IMR-90 (cell line): Measurements from ENCODE around the gene GPX3. TPM values are rescaled to one million over a fixed set of nuclear protein-coding genes. Genes with fewer than 3 reads are reported as not detected.

Experiments
- ATAC-seq: fragments of 200-7000 bp; cut with Tn5 transposase; 2 replicates; pipeline ENCODE4 v1.9.1; 2020; ENCODE audit warnings: low read depth, mild to moderate bottlenecking, moderate library complexity
- BruUV-seq: library from RNA; stranded (reverse); fragments of 400-500 nt; replicated peaks from 2 replicates; lab custom pipeline; 2021; lab: Mats Ljungman, UMichigan
- CTCF ChIA-PET: fragments of 300-600 bp; formaldehyde crosslinking; extraction: SDS; loops from one replicate; lab custom pipeline; 2021; ENCODE audit warnings: antibody characterized with exemption; lab: Yijun Ruan, JAX
- POLR2A ChIA-PET: fragments of 300-600 bp; sonication (Branson Sonifier 250); formaldehyde crosslinking; loops from one replicate; lab custom pipeline; 2022; ENCODE audit warnings: antibody characterized with exemption; ENCODE audit not compliant: unreplicated experiment; lab: Charles Lee
- DNase-seq: peaks from one replicate; pipeline ENCODE4 v3.0.0; 2013
- H2AFZ ChIP-seq: replicated peaks from 2 replicates; pipeline ENCODE3; 2013; ENCODE audit warnings: low read length, mild to moderate bottlenecking; ENCODE audit not compliant: poor library complexity
- H2AK5ac ChIP-seq: 2 replicates; pipeline ENCODE4 v1.6.1; 2013; ENCODE audit warnings: low read depth, low read length, inconsistent platforms
- H2AK9ac ChIP-seq: replicated peaks from 2 replicates; pipeline ENCODE3; 2013; ENCODE audit warnings: mild to moderate bottlenecking, low read depth, low read length, moderate library complexity; ENCODE audit not compliant: poor library complexity
- H2BK120ac ChIP-seq: 2 replicates; pipeline ENCODE4 v1.6.1; 2013; ENCODE audit warnings: low read depth, low read length, inconsistent platforms
- H2BK15ac ChIP-seq: 3 replicates; pipeline ENCODE4 v1.6.1; 2013; ENCODE audit warnings: low read depth, low read length, inconsistent platforms
- H2BK20ac ChIP-seq: 2 replicates; pipeline ENCODE4 v1.6.1; 2013; ENCODE audit warnings: low read depth, mild to moderate bottlenecking, inconsistent platforms, low read length, moderate library complexity
- H2BK5ac ChIP-seq: 2 replicates; pipeline ENCODE4 v1.6.1; 2013; ENCODE audit warnings: mild to moderate bottlenecking, low read depth, low read length, inconsistent platforms; ENCODE audit not compliant: poor library complexity, severe bottlenecking
- H3K14ac ChIP-seq: replicated peaks from 2 replicates; pipeline ENCODE4 v1.6.1; 2013; ENCODE audit warnings: low read depth, low read length, inconsistent platforms
- H3K18ac ChIP-seq: 2 replicates; pipeline ENCODE4 v1.6.1; 2013; ENCODE audit warnings: low read depth, low read length, control low read depth
- H3K23ac ChIP-seq: 2 replicates; pipeline ENCODE4 v1.6.1; 2013; ENCODE audit warnings: low read depth, low read length, inconsistent platforms
- H3K27ac ChIP-seq: 2 replicates; pipeline ENCODE4 v1.5.1; 2013; ENCODE audit warnings: mild to moderate bottlenecking, control low read depth, low read length; ENCODE audit not compliant: insufficient read depth
- H3K27me3 ChIP-seq: 2 replicates; pipeline ENCODE4 v1.6.1; 2013; ENCODE audit warnings: low read length; ENCODE audit not compliant: control insufficient read depth, insufficient read depth
- H3K36me3 ChIP-seq: 2 replicates; pipeline ENCODE4 v1.6.1; 2013; ENCODE audit warnings: low read length, mixed read lengths; ENCODE audit not compliant: control insufficient read depth, insufficient read depth
- H3K4ac ChIP-seq: 2 replicates; pipeline ENCODE4 v1.6.1; 2013; ENCODE audit warnings: low read depth, low read length, inconsistent platforms
- H3K4me1 ChIP-seq: 2 replicates; pipeline ENCODE4 v1.6.1; 2013; ENCODE audit warnings: low read length, mixed read lengths; ENCODE audit not compliant: control insufficient read depth, insufficient read depth
- H3K4me2 ChIP-seq: 2 replicates; pipeline ENCODE4 v1.6.1; 2013; ENCODE audit warnings: low read depth, mild to moderate bottlenecking, control low read depth, low read length, moderate library complexity
- H3K4me3 ChIP-seq: 2 replicates; pipeline ENCODE4 v1.5.1; 2013; ENCODE audit warnings: low read depth, mild to moderate bottlenecking, control low read depth, low read length, moderate library complexity; ENCODE audit not compliant: insufficient read depth
- H3K56ac ChIP-seq: 2 replicates; pipeline ENCODE4 v1.6.1; 2013; ENCODE audit warnings: low read length, inconsistent platforms; ENCODE audit not compliant: insufficient read depth; ENCODE audit errors: extremely low read depth
- H3K79me1 ChIP-seq, 2 experiments: 2 replicates each; pipeline ENCODE4 v1.6.1; 2013; ENCODE audit warnings: low read length in 2 of 2, inconsistent platforms in 1 of 2, low read depth in 1 of 2
- H3K9ac ChIP-seq: 2 replicates; pipeline ENCODE4 v1.6.1; 2013; ENCODE audit warnings: low read depth, low read length, control low read depth
- H3K9me1 ChIP-seq: 2 replicates; pipeline ENCODE4 v1.6.1; 2013; ENCODE audit warnings: low read length, inconsistent platforms; ENCODE audit not compliant: insufficient read depth
- H3K9me3 ChIP-seq: 2 replicates; pipeline ENCODE4 v1.6.1; 2013; ENCODE audit warnings: low read length; ENCODE audit not compliant: control insufficient read depth, insufficient read depth
- H4K20me1 ChIP-seq: 2 replicates; pipeline ENCODE4 v1.6.1; 2013; ENCODE audit warnings: low read length, inconsistent platforms; ENCODE audit not compliant: insufficient read depth
- H4K5ac ChIP-seq: 2 replicates; pipeline ENCODE4 v1.6.1; 2013; ENCODE audit warnings: mild to moderate bottlenecking, low read depth, low read length, control low read depth
- H4K8ac ChIP-seq, 2 experiments: 2 replicates each; pipeline ENCODE4 v1.6.1; 2013; ENCODE audit warnings: low read depth in 2 of 2, low read length in 2 of 2, control low read depth in 1 of 2, inconsistent platforms in 1 of 2
- H4K91ac ChIP-seq: 2 replicates; pipeline ENCODE4 v1.6.1; 2013; ENCODE audit warnings: low read depth, low read length, inconsistent platforms; ENCODE audit not compliant: insufficient read depth
- BHLHE40 ChIP-seq: fragments of 150-350 bp; IDR thresholded peaks from 2 replicates; pipeline ENCODE4 v1.6.1; 2016; ENCODE audit warnings: mild to moderate bottlenecking, low read depth, low read length
- CEBPB ChIP-seq: IDR thresholded peaks from 2 replicates; pipeline ENCODE4 v1.6.1; 2012; ENCODE audit warnings: low read depth, low read length, improper control_type of control experiment
- CHD1 ChIP-seq: IDR thresholded peaks from 2 replicates; pipeline ENCODE4 v1.6.1; 2012; ENCODE audit warnings: low read depth, low read length, improper control_type of control experiment
- CTCF ChIP-seq: conservative IDR thresholded peaks from 2 replicates; pipeline ENCODE4 v1.5.1; 2012; ENCODE audit warnings: mild to moderate bottlenecking, low read depth, low read length, improper control_type of control experiment
- FOS ChIP-seq: fragments of 150-350 bp; IDR thresholded peaks from 2 replicates; pipeline ENCODE4 v1.6.1; 2016; ENCODE audit warnings: low read depth, low read length
- MAFK ChIP-seq: IDR thresholded peaks from 2 replicates; pipeline ENCODE4 v1.6.1; 2012; ENCODE audit warnings: low read depth, low read length, improper control_type of control experiment
- MAZ ChIP-seq: IDR thresholded peaks from 2 replicates; pipeline ENCODE4 v1.6.1; 2012; ENCODE audit warnings: low read depth, mild to moderate bottlenecking, low read length, improper control_type of control experiment, moderate library complexity, borderline replicate concordance
- MXI1 ChIP-seq: IDR thresholded peaks from 2 replicates; pipeline ENCODE4 v1.6.1; 2012; ENCODE audit warnings: low read depth, mild to moderate bottlenecking, low read length, moderate library complexity, borderline replicate concordance
- NFE2L2 ChIP-seq: fragments of 150-350 bp; IDR thresholded peaks from 2 replicates; pipeline ENCODE4 v1.6.1; 2016; ENCODE audit warnings: low read depth, mild to moderate bottlenecking, low read length
- POLR2A ChIP-seq: IDR thresholded peaks from 2 replicates; pipeline ENCODE4 v1.6.1; 2012; ENCODE audit warnings: mild to moderate bottlenecking, low read depth, low read length
- RAD21 ChIP-seq: IDR thresholded peaks from 2 replicates; pipeline ENCODE4 v1.6.1; 2012; ENCODE audit warnings: low read length, improper control_type of control experiment
- RFX5 ChIP-seq: IDR thresholded peaks from 2 replicates; pipeline ENCODE4 v1.8.0; 2012; ENCODE audit warnings: low read depth, mild to moderate bottlenecking, low read length, moderate library complexity
- SMC3 ChIP-seq: fragments of 150-350 bp; IDR thresholded peaks from 2 replicates; pipeline ENCODE4 v1.6.1; 2016; ENCODE audit warnings: low read depth, mild to moderate bottlenecking, antibody characterized with exemption, low read length, moderate library complexity
- WGBS, 2 experiments: methylation state at CpG; one replicate each; pipeline versions ENCODE4 v1.1.5 to v1.1.7; 2013; ENCODE audit warnings: missing lambda C conversion rate in 2 of 2; ENCODE audit not compliant: insufficient read length in 1 of 2; ENCODE audit errors: extremely low coverage in 2 of 2; 5-methylcytosine and 5-hydroxymethylcytosine counted together
- dilution Hi-C: fragments of 300-500 bp; cut with HindIII; formaldehyde crosslinking; loops from one replicate; pipeline ENCODE4 v1.14.3; 2018; ENCODE audit warnings: low sequenced_read_pairs; ENCODE audit not compliant: unreplicated experiment
- in situ Hi-C: fragments of 300-500 bp; cut with MboI; formaldehyde crosslinking; loops from 3 replicates; pipeline ENCODE4 v1.14.3; 2019; ENCODE audit warnings: low sequenced_read_pairs, inconsistent platforms, mixed read lengths
- intact Hi-C: fragments of 100-400 bp; cut with micrococcal nuclease; formaldehyde crosslinking; loops from 2 replicates; pipeline ENCODE4 v1.10.0; 2022
- polyA plus RNA-seq, 3 experiments: library from polyadenylated mRNA; depleted of rRNA; stranded (reverse); fragments of >200 nt; gene quantifications; 2 replicates each; pipeline ENCODE4 v1.2.3, GENCODE V29; 2012; ENCODE audit warnings: low replicate concordance in 1 of 3
- total RNA-seq: library from RNA; depleted of rRNA; stranded (reverse); fragments of >200 nt; gene quantifications from 2 replicates; pipeline ENCODE4 v1.2.3, GENCODE V29; 2012
- TF ChIP-seq, protein P1 (sequence below): fragments of 150-350 bp; IDR thresholded peaks from 2 replicates; pipeline ENCODE4 v1.6.1; 2017; ENCODE audit warnings: mild to moderate bottlenecking, antibody characterized with exemption, low read length, low read depth
- TF ChIP-seq, protein P2 (sequence below): fragments of 150-350 bp; IDR thresholded peaks from 2 replicates; pipeline ENCODE4 v1.6.1; 2016; ENCODE audit warnings: low read depth, mild to moderate bottlenecking, low read length, moderate library complexity, borderline replicate concordance

The GPX3 gene
- total and polyA plus RNA-seq, 2 of the 4 experiments (the other 2 are of a cell fraction), result 0.36 to 1.0 TPM

DNA sequence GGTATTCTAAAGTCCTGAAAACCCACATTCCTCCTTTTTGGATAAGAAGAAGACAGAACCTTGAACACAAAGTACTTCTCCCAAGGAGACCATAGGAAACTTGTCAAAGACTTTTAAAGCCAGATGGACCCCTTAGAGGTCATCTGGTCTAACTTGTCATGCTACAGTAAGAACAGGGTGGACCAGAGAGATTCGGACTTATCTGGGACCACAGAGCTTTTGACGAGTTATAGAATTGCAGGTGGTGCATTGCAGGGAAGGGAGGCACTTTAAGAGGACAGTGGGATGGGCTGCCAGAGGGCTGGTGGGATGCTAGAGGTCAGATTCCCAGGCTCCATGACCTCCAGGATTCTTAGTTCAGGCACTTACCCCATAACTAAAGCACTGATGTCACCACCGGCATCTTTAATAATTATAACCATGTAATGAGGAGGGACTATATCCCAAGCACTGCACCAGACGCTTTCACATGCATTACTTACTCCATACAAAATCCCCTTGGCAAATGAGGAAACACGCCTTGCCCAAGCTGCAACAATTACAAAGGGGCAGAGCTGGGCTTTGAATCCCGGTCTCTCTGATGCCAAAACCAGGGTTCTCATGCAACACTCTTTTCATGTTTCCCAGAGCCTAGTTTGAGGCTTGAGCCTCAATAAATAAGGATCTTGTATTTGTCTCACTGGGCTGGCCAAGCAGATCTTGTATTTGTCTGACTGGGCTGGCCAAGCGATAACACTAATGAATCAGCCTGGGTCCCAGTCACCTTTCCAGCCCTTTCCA is 12.8 kb upstream of the GPX3 start:
- Histone ChIP-seq H4K91ac (no peak overlapping the region), H3K27ac (no peak overlapping the region), H3K4me2 (no peak overlapping the region), H2BK5ac (no peak overlapping the region), H3K27me3 (peaks cover 4% of the 10 kb centered on the region; the same call in 1 of the 2 replicates), H3K4ac (no peak overlapping the region), H3K4me3 (no peak overlapping the region), H2AFZ (no peak overlapping the region), H2BK20ac (no peak overlapping the region), H3K14ac (no peak overlapping the region), H4K8ac (no peak overlapping the region), H3K36me3 (no peaks in the 10 kb centered on the region), H3K56ac (no peak overlapping the region), H3K9me1 (peaks cover 7% of the 10 kb centered on the region; the same call in 1 of the 2 replicates), H2AK9ac (no peak overlapping the region), H4K20me1 (no peaks in the 10 kb centered on the region), H3K9ac (no peak overlapping the region), H3K18ac (no peak overlapping the region; the same call in 1 of the 2 replicates), H4K5ac (no peak overlapping the region), H3K79me1 (no peaks in the 10 kb centered on the region), H3K4me1 (peaks cover 12% of the 10 kb centered on the region; the same call in 1 of the 2 replicates), H3K9me3 (no peaks in the 10 kb centered on the region), H2BK15ac (no peak overlapping the region), H2BK120ac (no peak overlapping the region), H2AK5ac (no peak overlapping the region), H3K23ac (no peak overlapping the region)
- in situ Hi-C loops, result no loop called here
- dilution Hi-C loops, result no loop called here
- no CpG with 5 or more reads among the region's 7 CpGs for WGBS, 2 experiments
- ChIA-PET CTCF (interaction anchor here (0.8 to 1.0 kb wide), 2 partner anchors 13 to 157 kb away, joined by 3 read pairs; partner anchors contain the start of gene GPX3), POLR2A (no interaction called here)
- intact Hi-C loops, result no loop called here
- TF ChIP-seq POLR2A (no peak), FOS (no peak), SMC3 (no peak), RFX5 (no peak), MAZ (no peak), CEBPB (no peak), MXI1 (no peak), BHLHE40 (no peak), RAD21 (no peak), CTCF (no peak), MAFK (no peak), NFE2L2 (no peak), CHD1 (no peak)
- TF ChIP-seq, protein P1, sequence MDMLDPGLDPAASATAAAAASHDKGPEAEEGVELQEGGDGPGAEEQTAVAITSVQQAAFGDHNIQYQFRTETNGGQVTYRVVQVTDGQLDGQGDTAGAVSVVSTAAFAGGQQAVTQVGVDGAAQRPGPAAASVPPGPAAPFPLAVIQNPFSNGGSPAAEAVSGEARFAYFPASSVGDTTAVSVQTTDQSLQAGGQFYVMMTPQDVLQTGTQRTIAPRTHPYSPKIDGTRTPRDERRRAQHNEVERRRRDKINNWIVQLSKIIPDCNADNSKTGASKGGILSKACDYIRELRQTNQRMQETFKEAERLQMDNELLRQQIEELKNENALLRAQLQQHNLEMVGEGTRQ, result no peak
- TF ChIP-seq, protein P2, sequence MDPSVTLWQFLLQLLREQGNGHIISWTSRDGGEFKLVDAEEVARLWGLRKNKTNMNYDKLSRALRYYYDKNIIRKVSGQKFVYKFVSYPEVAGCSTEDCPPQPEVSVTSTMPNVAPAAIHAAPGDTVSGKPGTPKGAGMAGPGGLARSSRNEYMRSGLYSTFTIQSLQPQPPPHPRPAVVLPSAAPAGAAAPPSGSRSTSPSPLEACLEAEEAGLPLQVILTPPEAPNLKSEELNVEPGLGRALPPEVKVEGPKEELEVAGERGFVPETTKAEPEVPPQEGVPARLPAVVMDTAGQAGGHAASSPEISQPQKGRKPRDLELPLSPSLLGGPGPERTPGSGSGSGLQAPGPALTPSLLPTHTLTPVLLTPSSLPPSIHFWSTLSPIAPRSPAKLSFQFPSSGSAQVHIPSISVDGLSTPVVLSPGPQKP, result no peak
- no TSS peak for BruUV-seq
- no peak for DNase-seq
- ATAC-seq, result no peak
